Neural cell (in vitro differentiated cells): ENCODE data around the gene SMG9. TPM values are rescaled to one million over a fixed set of nuclear protein-coding genes. Genes with fewer than 3 reads are reported as not detected.

Experiments used
- H2AFZ ChIP-seq: fragments of 200-600, 300-800 bp; sonication (generic), shearing (Covaris generic); 2 replicates; pipeline ENCODE4 v1.6.0; 2014; ENCODE audit warnings: low read depth, mild to moderate bottlenecking, antibody characterized with exemption, low read length, moderate library complexity
- H3F3A ChIP-seq: fragments of 200-600 bp; shearing (Covaris generic); 2 replicates; pipeline ENCODE4 v1.6.1; 2016; ENCODE audit warnings: mild to moderate bottlenecking, moderate library complexity, mixed read lengths, antibody characterized with exemption, low read length; ENCODE audit not compliant: insufficient read depth, poor library complexity, severe bottlenecking
- H3K27ac ChIP-seq: fragments of 200-600, 300-800 bp; sonication (generic), shearing (Covaris generic); 2 replicates; pipeline ENCODE4 v1.5.1; 2014; ENCODE audit warnings: mild to moderate bottlenecking, low read length, moderate library complexity
- H3K27me3 ChIP-seq: fragments of 300-800, 200-600 bp; sonication (generic), shearing (Covaris generic); 2 replicates; pipeline ENCODE4 v1.6.0; 2014; ENCODE audit warnings: mild to moderate bottlenecking, low read depth, low read length, moderate library complexity; ENCODE audit not compliant: insufficient read depth
- H3K36me3 ChIP-seq: fragments of 300-800, 200-600 bp; sonication (generic), shearing (Covaris generic); 2 replicates; pipeline ENCODE4 v1.5.1; 2014; ENCODE audit warnings: mild to moderate bottlenecking, antibody characterized with exemption, low read length, moderate library complexity; ENCODE audit not compliant: insufficient read depth
- H3K4me2 ChIP-seq: fragments of 300-800, 200-600 bp; sonication (generic), shearing (Covaris generic); 2 replicates; pipeline ENCODE4 v1.6.0; 2014; ENCODE audit warnings: mild to moderate bottlenecking, low read length
- H3K4me3 ChIP-seq: fragments of 300-800, 200-600 bp; sonication (generic), shearing (Covaris generic); 2 replicates; pipeline ENCODE4 v1.5.1; 2014; ENCODE audit warnings: mild to moderate bottlenecking, low read length, moderate library complexity
- H3K79me2 ChIP-seq: fragments of 200-600 bp; shearing (Covaris generic); replicated peaks from 2 replicates; pipeline ENCODE4 v1.6.0; 2014; ENCODE audit warnings: mild to moderate bottlenecking, low read length, moderate library complexity; ENCODE audit not compliant: insufficient read depth
- H3K9ac ChIP-seq: fragments of 300-800, 200-600 bp; sonication (generic), shearing (Covaris generic); 2 replicates; pipeline ENCODE4 v1.6.1; 2016; ENCODE audit warnings: mild to moderate bottlenecking, low read length, mixed read lengths
- H3K9me2 ChIP-seq: fragments of 200-600 bp; shearing (Covaris generic); 2 replicates; pipeline ENCODE4 v1.6.1; 2016; ENCODE audit warnings: mild to moderate bottlenecking, low read length, mixed read lengths; ENCODE audit not compliant: insufficient read depth
- H3K9me3 ChIP-seq: fragments of 200-600, 300-800 bp; sonication (generic), shearing (Covaris generic); 2 replicates; pipeline ENCODE4 v1.6.1; 2016; ENCODE audit warnings: mild to moderate bottlenecking, mixed run types, low read length, moderate library complexity, mixed read lengths
- H4K20me1 ChIP-seq: fragments of 200-600 bp; shearing (Covaris generic); 2 replicates; pipeline ENCODE4 v1.6.1; 2016; ENCODE audit warnings: mild to moderate bottlenecking, mixed run types; ENCODE audit not compliant: insufficient read depth
- CTCF ChIP-seq: fragments of 450-650 bp; IDR thresholded peaks from 2 replicates; pipeline ENCODE4 v1.5.1; 2014; ENCODE audit warnings: antibody characterized with exemption, mild to moderate bottlenecking, moderate library complexity; ENCODE audit not compliant: poor library complexity, severe bottlenecking
- EP300 ChIP-seq: fragments of 450-650 bp; conservative IDR thresholded peaks from 2 replicates; pipeline ENCODE4 v1.6.1; 2014; ENCODE audit warnings: antibody characterized with exemption, mild to moderate bottlenecking, moderate library complexity; ENCODE audit not compliant: poor library complexity, severe bottlenecking
- EZH2 ChIP-seq: fragments of 200-600, 300-800 bp; shearing (Covaris generic), sonication (generic); IDR thresholded peaks from 2 replicates; pipeline ENCODE4 v1.6.1; 2014; ENCODE audit warnings: antibody characterized with exemption, low read length, borderline replicate concordance, mild to moderate bottlenecking; ENCODE audit not compliant: insufficient read depth, poor library complexity, severe bottlenecking
- MXI1 ChIP-seq: fragments of 450-650 bp; conservative IDR thresholded peaks from 2 replicates; pipeline ENCODE4 v1.6.1; 2014; ENCODE audit warnings: antibody characterized with exemption, mild to moderate bottlenecking; ENCODE audit not compliant: poor library complexity, severe bottlenecking
- POLR2AphosphoS5 ChIP-seq: IDR thresholded peaks from 2 replicates; pipeline ENCODE4 v1.6.1; 2012
- RAD21 ChIP-seq: fragments of 450-650 bp; conservative IDR thresholded peaks from 2 replicates; pipeline ENCODE4 v1.6.1; 2014; ENCODE audit warnings: antibody characterized with exemption, mild to moderate bottlenecking, moderate library complexity
- REST ChIP-seq: IDR thresholded peaks from 2 replicates; pipeline ENCODE4 v1.6.1; 2012; ENCODE audit warnings: borderline replicate concordance
- SMC3 ChIP-seq: fragments of 450-650 bp; conservative IDR thresholded peaks from 2 replicates; pipeline ENCODE4 v1.6.1; 2014; ENCODE audit warnings: antibody characterized with exemption, mild to moderate bottlenecking, moderate library complexity; ENCODE audit not compliant: poor library complexity
- TAF1 ChIP-seq: IDR thresholded peaks from 2 replicates; pipeline ENCODE4 v1.6.1; 2012; ENCODE audit warnings: low read depth
- polyA plus RNA-seq: library from polyadenylated mRNA; depleted of rRNA; stranded (reverse); fragments of >200 nt; gene quantifications from 2 replicates; pipeline ENCODE4 v1.2.3, GENCODE V29; 2014

SMG9 gene
- polyA plus RNA-seq, 1 donor from 2014 or later, result 33.0 TPM

GRCh38 chr19:43749152-43749551, 5.6 kb downstream of the SMG9 start:
- no peak overlapping the region for H2AFZ ChIP-seq
- H3K36me3 ChIP-seq, result no peaks in the 10 kb centered on the region
- no peaks in the 10 kb centered on the region for H3K27me3 ChIP-seq
- H3F3A ChIP-seq, result no peaks in the 10 kb centered on the region
- H3K27ac ChIP-seq, result no peak overlapping the region
- H3K4me3 ChIP-seq, result no peak overlapping the region
- TF ChIP-seq POLR2AphosphoS5 (no peak), RAD21 (no peak), REST (no peak), EP300 (no peak), EZH2 (no peak), MXI1 (no peak), SMC3 (no peak), TAF1 (no peak), CTCF (no peak)
- no peaks in the 10 kb centered on the region for H4K20me1 ChIP-seq
- H3K79me2 ChIP-seq, result peaks cover 21% of the 10 kb centered on the region
- H3K9me3 ChIP-seq, result no peaks in the 10 kb centered on the region
- no peak overlapping the region for H3K4me2 ChIP-seq
- H3K9me2 ChIP-seq, result no peaks in the 10 kb centered on the region
- no peak overlapping the region for H3K9ac ChIP-seq

GRCh38 chr19:43748685-43749084, 6.1 kb downstream of the SMG9 start:
- Histone ChIP-seq H3K4me3 (no peak overlapping the region), H3K9ac (no peak overlapping the region), H4K20me1 (no peaks in the 10 kb centered on the region), H3K9me3 (no peaks in the 10 kb centered on the region), H3K4me2 (no peak overlapping the region), H3K79me2 (peaks cover 16% of the 10 kb centered on the region), H3K36me3 (no peaks in the 10 kb centered on the region), H3K9me2 (no peaks in the 10 kb centered on the region), H3F3A (no peaks in the 10 kb centered on the region), H3K27ac (no peak overlapping the region), H3K27me3 (no peaks in the 10 kb centered on the region), H2AFZ (no peak overlapping the region)
- TF ChIP-seq EZH2 (no peak), MXI1 (no peak), POLR2AphosphoS5 (no peak), CTCF (no peak), TAF1 (no peak), SMC3 (no peak), EP300 (no peak), REST (no peak), RAD21 (no peak)
